Iris pigment epithelial cell (primary cell): ENCODE data around the gene NUTM2G.
A peak's percentile ranks its signal among the peaks of the same experiment; 100 is the strongest.
"Not testable (repeated sequence)": the region's sequence is repeated elsewhere in the genome, so short reads cannot be mapped to it uniquely, and the experiment has no call there.

Source experiments
- DNase-seq: peaks from one replicate; pipeline ENCODE4 v3.0.0-alpha.2; 2011; ENCODE audit warnings: low read depth

NUTM2G gene, protein sequence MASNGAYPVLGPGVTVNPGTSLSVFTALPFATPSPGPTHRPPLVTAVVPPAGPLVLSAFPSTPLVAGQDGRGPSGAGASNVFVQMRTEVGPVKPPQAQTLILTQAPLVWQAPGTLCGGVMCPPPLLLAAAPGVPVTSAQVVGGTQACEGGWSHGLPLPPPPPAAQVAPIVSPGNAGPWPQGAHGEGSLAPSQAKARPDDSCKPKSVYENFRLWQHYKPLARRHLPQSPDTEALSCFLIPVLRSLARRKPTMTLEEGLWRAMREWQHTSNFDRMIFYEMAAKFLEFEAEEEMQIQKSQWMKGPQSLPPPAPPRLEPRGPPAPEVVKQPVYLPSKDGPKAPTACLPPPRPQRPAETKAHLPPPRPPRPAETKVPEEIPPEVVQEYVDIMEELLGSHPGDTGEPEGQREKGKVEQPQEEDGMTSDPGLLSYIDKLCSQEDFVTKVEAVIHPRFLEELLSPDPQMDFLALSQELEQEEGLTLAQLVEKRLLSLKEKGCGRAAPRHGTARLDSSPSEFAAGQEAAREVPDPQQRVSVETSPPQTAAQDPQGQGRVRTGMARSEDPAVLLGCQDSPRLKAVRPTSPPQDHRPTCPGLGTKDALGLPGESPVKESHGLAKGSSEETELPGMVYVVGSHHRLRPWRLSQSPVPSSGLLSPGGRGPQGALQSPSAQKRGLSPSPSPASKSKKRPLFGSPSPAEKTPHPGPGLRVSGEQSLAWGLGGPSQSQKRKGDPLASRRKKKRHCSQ

DNA sequence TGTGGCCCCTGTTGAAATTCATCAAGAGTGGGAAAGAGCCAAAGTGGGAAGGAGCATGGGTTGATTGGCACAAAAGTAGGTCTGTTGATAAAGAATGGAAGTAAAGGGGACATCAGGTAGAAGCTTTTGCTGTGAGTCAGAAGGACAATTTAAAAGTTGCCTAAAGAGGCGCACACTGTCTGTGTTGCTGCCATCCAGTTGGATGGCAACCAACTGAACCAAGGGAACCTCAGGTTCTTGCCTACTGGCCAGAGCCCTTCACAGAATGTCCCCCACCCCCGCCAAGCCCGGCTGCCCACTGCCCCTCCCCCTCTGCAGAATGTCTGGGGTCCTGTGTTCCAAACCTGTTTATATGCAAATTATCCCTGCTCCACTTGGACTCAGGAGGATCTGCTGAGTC is at the start of gene NUTM2G:
TSS of gene NUTM2G (plus strand) at position 301 of the 400 bp plus-strand sequence. CDS start 182 bp downstream, outside the sequence.
- not testable (repeated sequence) for DNase-seq

DNA sequence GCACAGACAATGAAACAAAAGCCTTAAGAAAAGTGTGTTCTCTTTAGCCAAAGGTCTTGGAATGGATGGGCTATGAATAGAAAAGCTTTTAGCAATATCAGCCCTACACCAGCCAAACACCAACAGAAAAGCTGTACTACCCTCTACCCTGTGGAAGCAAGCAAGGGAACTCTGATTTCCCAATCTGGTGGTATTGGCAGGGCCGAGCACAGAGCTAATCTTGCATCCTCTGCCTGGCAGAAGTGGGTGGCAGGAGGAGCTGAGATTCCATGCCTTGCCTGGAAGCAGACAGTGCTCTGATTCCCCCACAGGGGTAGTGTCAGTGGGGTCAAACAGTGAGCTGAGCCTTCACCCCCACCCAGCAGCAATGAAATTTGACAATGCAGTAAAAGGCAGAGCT is 44.7 kb upstream of the NUTM2G start:
- DNase-seq = no peak

DNA sequence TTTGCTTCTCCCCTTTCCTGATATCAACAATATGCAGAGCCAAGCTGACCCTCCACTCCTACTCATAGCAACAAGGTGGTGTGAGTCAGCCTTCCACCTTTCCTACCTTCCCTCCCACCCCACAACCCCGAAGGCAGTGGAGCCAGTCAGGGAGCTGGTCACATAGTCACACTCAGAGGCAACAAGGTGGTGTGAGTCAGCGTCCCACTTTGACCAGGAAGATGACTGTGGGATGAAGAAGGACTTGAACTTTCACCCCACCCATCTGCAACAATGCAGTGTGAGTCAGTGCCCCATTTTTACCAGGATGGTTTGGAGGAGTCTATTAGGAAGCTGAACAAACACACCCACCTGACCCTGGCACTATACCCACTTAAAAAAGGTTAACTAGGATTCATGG is 44.2 kb upstream of the NUTM2G start:
- DNase-seq = peak; percentile 81

DNA sequence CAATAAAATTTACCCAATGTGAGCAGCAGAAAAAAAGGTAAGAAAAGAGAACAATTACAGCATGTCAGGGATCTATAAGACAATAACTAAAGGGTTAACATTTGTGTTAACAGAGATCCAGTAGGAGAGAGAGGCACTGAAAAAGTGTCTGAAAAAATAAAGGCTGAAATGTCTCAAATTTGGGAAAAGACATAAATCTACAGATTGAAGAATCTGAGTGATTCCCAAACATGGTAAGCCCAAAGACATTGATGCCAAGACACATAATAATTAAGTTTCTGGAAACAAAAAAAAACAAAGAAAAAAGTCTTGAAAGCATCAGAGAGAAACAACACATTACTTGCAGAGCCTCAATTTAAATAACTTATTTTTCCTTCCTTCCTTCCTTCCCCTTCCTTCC is 43.2 kb upstream of the NUTM2G start:
- no peak for DNase-seq

DNA sequence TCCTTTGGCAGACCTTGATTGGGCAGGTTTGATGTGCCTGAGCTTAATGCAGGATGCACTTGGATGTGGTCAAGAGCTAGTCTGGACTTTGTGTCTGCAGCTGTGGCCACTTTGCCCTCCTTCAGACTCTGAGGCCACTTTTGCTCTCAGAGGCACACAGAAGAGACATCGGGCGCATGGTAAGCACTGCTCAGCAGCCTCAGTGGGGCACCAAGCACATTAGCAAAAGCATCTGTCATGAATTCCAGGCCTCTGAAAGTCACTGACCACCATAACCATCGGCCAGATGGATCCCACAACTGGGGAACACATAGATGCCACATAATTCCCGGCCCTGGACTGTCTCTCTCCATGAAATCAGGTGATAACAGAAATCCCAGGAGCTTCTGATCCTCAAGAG is 40.1 kb upstream of the NUTM2G start:
- no peak for DNase-seq

DNA sequence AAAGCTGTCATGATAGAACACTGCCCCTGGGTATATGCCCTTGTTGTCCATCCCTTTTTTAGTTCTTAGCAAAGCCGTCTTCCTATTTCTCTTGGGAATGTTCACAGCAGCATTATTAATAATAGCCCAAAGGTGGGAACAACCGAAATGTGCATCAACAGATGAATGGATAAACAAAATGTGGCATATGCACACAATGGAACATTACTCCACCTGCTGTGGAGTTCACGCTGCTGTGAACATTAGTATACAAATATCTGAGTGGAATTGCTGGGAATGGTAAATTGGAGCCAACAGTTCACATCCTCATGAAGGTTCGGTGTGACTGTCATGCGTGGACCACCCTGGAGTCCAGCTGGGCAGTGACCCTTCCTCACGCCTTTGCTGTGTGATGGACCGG is 36.5 kb upstream of the NUTM2G start:
- no peak for DNase-seq

DNA sequence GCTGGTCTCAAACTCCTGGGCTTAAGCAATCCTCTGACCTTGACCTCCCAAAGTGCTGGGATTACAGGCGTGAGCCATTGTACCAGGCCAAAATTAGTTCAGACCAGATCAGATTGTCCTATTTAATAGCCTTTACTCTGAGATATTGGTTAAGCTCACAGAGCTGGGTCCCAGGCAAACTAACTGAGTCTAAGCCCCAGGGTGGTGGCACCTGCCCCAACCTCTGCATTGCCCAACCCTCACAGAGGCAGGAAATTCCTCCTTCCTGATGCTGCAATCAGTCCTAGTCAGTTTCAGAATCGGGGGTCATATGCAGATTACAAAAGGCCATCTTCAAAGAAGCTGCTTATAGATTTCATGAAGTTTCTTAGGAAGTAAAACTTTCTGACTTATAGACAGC is 28.6 kb upstream of the NUTM2G start:
- not testable (repeated sequence) for DNase-seq

DNA sequence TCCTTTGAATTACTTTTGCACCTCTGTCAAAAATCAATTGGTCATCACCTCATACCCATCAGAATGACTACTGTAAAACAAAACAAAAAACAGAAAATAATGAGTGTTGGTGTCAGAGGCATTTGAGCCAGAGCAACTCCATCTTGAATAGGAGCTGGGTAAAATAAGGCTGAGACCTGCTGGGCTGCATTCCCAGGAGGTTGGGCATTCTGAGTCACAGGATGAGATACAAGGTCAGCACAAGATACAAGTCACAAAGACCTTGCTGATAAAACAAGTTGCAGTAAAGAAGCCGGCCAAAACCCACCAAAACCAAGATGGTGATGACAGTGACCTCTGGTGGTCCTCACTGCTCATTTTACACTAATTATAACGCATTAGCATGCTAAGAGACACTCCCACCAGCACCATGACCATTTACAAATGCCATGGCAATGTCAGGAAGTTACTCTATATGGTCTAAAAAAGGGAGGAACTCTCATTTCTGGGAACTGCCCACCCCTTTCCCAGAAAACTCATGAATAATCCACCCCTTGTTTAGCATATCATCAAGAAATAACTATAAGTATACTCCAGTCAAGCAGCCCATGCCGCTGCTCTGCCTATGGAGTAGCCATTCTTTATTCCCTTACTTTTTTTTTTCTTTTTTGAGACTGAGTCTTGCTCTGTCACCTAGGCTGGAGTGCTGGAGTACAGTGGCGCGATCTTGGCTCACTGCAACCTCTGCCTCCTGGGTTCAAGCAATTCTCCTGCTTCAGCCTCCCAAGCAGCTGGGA is 23.5 kb upstream of the NUTM2G start:
- DNase-seq = not testable (repeated sequence)

DNA sequence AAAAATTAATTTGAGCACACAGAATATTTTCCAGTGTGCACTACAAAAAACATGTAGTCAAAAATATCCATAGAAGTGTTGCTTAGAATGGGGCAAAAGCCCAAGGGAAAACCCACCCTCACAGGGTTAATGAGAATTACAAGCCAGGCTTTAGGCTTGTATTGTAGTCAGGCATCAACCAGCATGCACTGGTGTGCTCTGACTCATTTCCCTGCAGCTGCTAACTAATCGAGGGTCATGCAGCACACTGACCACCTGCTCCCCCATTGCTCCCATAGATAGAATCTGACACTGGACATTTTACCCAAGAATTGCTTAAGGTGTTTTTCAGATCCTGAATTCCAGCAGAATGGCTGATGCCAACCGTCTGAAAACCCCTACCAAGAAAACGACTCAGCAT is 20.2 kb upstream of the NUTM2G start:
- DNase-seq = not testable (repeated sequence)

DNA sequence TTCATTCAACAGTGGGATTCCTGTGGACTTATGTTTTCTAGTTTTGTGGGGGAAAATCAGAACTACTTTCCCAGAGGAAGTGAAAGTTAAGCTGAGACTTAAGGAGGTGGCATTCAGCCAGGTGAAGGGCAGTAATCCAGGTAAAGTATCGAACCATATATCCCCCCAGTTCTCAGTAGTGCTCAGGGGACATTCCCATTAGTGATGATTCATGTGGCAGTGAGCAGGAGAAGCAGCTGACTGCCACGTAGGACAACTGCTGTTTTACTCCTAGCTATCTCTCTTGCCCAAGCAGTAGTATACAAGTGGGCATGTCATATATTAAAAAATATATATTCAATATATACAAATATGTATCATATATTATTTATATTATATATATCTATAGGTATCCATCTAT is 13.1 kb upstream of the NUTM2G start:
- not testable (repeated sequence) for DNase-seq

DNA sequence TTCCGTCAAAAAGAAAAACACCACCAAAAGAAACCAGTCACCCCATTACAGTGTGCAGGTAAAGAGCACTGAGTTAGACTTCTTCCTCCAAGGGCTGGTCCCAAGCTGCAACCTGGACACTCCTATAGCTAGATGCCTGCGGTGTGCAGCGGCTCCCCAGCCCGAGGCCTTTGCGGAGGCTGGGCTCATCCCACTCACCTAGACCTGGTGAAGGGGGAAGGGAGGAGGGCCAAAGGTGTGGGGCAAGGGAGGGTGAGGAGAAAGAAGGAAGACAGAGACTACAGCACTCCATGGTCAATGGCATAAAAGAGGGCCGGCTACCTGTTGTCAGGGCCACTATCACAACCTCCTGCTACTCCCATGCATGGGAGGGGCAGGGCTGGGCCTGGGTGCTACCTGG is 12.1 kb upstream of the NUTM2G start:
- DNase-seq = not testable (repeated sequence)

DNA sequence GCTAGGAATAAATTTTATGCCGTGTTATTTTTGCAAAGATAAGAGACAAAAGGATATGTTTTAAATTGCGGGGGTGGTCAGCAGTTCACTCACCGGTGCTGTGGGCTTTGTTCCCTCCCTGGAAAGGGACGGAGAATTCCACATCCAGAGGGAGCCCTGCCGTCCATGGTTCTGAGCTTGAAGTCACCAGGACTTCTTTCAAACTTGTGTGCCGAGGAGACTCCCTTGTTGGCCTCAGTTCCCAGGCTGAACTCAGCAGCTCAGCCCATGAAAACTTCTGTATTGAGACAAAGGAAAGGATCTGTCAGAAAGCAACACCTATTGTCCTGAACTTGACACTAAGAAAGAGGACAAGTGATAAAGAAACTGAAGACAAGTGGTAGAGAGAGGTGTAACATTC is 10.1 kb upstream of the NUTM2G start:
- DNase-seq = not testable (repeated sequence)

DNA sequence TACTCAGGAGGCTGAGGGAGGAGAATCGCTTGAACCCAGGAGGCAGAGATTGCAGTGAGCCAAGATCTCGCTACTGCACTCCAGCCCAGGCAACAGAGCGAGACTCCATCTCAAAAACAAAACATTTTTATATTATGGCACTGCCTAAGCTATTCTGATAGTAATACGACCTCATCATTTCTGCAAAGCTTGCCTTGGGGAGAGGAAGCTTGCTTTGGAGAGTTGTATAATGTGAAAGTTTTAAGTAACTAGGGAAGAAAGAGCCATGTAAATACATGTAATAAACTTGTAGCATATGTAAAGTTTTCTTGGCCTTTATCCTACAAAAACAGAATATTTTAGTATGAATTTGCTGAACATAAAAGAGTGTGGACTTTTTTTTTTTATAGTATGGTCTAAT is 7.8 kb upstream of the NUTM2G start:
- DNase-seq = not testable (repeated sequence)

DNA sequence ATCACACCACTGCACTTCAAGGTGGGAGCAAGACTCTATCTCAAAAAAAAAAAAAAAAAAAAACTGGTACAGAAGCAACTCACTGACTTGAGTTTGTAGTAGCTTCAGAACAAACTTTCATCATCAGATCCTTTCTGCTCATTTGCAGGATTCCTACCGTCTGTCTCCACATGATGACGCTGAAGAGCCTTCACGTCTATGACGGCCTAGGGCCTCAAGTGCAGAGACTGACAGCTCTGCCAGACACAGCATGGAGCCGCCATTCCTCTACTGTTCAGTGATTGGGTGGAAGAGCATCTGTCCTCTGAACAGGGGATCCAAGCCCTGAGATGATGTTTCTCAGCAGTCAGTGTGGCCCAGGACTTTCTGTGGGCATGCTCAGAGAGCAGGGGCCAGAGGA is 3.1 kb upstream of the NUTM2G start:
- not testable (repeated sequence) for DNase-seq

DNA sequence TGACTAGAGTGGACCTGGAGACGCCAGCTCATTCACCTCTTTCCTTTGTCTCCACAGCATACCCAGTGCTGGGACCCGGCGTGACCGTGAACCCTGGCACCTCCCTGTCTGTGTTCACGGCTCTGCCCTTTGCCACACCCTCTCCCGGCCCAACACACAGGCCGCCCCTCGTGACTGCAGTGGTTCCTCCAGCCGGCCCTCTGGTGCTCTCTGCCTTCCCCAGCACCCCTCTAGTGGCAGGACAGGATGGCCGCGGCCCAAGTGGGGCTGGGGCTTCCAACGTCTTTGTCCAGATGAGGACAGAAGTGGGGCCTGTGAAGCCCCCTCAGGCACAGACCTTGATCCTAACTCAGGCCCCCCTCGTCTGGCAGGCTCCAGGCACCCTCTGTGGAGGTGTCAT is 3.0 kb downstream of the NUTM2G start:
- not testable (repeated sequence) for DNase-seq

DNA sequence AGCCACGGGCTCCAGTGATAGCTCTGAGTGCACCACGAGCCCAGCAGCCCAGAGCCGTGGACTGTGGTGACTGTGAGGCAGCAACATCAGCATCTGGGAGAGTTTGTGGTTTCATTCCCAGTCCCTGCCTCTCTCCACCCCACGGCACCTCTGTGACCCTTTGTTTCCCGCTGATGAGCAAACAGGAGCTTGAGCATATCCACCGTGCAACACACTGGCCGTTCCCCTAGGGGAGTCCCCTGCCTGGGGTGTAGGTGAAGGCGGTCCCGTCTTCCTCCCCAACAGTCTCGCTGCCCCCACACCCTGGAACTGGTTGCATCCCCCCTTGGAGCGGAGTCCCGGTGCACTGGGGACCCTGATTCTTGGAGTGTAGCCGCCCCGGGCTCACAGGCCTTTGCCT is 5.5 kb downstream of the NUTM2G start:
- not testable (repeated sequence) for DNase-seq

DNA sequence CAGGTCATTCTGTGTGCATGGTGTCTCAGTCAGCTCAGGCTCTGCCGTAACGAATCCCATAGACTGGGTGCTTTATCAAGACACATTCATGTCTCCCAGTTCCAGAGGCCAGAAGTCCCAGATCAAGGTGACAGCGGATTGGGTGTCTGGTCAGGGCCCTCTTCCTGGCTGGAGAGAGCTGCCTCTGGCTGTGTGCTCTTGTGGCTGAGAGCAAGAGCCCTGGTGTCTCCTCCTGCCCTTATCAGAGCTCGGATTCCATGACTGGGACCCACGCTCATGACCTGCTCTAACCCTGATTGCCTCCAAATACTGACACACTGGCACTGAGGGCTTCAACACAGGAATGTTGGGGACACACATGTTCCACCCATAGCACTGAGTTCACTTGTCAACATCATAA is 6.1 kb downstream of the NUTM2G start:
- not testable (repeated sequence) for DNase-seq

DNA sequence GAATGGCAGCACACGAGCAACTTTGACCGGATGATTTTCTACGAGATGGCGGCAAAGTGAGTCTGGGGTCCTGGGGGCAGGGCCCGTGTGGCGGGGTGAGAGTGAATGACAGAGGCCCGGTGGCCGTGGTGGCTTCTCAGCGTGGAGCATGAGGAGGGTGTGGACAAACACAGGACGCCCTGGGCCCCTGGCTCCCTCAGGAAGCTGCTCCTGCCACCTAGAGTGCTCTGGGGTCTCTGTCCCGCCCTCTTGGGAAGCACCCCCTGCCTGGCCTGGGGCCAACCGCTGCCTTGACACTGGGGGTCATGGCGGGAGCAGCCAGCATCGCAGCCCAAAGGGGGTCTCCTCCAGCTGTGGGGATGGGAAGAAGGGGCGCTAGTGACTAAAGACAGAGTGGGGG is 6.8 kb downstream of the NUTM2G start:
- not testable (repeated sequence) for DNase-seq

DNA sequence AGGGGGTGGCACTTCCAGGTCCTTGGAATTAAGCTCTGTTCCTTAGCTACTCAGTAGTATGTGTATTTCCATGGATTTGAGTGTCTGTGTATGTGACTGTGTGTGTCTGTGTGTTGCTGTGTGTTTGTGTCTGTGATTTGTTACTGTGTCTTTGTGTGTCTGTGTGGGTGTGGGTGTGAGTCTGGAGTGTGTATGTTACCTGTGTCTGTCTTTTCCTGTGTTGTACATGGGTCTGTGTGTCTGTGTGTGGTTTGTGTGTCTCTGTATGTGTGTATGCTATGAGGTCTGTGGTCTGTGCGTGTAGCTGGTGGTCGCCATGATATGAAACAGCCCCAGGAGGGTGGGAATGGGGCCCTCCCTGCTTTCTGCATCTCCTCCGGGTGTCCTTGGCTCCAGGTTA is 8.8 kb downstream of the NUTM2G start:
- not testable (repeated sequence) for DNase-seq

DNA sequence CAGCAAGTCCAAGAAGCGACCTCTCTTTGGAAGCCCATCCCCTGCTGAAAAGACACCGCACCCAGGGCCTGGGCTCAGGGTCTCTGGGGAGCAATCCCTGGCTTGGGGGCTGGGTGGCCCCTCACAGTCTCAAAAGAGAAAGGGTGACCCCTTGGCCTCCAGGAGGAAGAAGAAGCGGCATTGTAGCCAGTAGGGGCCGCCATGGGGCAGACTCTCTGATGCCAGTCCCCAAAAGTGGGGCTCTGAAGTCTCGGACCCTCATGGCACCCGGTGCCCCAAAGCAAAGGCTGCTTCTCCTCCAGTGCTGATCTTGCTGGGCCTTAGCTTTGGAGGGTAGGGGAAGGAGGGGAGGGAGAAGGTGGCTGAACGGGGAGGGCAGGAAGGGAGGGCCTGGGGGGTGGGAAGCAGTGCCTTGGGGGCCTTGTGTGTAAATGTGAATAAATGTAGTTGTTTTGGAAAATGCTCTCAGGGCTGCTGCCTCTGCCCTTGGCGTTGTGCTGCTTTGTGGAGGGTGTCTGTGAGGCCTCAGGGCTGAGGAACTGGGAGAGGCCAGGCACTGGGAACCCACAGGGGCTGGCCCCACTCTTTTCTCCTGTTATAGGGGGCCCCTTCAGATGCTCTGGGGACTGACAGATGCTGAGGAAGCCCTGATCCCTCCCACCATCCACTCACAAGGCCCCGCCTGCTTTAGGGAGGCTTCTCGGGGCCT is 10.5 kb downstream of the NUTM2G start:
- DNase-seq = not testable (repeated sequence)

DNA sequence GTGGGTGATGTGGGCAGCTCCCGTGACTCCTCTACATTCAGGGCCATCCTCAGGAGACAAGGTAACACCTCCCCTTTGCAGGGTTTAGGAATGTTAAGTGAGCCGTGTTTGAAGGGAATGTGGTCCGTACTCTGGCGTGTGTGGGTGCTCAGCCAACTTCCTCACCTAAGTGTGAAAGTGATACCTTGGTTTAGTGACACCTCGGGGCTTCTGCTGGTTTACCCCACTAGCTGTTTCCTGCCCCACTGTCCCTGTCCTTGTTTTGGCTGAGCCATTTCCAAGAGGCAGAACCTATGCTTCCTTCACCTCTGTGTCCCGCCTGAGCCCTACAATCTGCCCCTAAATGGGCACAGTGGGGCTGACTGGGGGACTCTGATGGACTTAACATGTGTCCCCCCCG is 12.3 kb downstream of the NUTM2G start:
- not testable (repeated sequence) for DNase-seq

DNA sequence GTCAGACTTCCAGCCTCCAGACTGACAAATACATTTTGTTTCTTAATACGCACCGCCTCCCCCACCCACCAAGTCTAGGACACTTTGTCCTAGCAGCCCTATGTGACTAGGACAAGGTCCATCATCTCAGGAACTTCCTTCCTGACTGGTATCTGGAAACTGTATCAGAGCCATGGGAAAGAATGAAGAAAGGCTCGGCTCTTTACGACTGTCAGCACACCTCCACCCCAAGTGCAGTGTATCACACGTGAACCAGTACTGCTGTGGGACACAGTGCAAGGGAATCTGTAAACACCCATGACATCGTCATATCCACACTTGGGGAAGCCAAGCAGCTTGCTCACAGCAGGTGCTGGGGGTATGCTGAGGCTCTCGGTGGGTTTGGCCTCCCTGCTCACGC is 13.0 kb downstream of the NUTM2G start:
- not testable (repeated sequence) for DNase-seq
